HG03139 (cell line): ENCODE measurements around the gene ZNF322.
"Not testable (repeated sequence)": the region's sequence is repeated elsewhere in the genome, so short reads cannot be mapped to it uniquely, and the experiment has no call there.

Experiments used
- ATAC-seq: cut with Tn5 transposase; IDR thresholded peaks from one replicate; pipeline ENCODE4 v1.9.1; 2021; ENCODE audit not compliant: unreplicated experiment

The ZNF322 gene

DNA sequence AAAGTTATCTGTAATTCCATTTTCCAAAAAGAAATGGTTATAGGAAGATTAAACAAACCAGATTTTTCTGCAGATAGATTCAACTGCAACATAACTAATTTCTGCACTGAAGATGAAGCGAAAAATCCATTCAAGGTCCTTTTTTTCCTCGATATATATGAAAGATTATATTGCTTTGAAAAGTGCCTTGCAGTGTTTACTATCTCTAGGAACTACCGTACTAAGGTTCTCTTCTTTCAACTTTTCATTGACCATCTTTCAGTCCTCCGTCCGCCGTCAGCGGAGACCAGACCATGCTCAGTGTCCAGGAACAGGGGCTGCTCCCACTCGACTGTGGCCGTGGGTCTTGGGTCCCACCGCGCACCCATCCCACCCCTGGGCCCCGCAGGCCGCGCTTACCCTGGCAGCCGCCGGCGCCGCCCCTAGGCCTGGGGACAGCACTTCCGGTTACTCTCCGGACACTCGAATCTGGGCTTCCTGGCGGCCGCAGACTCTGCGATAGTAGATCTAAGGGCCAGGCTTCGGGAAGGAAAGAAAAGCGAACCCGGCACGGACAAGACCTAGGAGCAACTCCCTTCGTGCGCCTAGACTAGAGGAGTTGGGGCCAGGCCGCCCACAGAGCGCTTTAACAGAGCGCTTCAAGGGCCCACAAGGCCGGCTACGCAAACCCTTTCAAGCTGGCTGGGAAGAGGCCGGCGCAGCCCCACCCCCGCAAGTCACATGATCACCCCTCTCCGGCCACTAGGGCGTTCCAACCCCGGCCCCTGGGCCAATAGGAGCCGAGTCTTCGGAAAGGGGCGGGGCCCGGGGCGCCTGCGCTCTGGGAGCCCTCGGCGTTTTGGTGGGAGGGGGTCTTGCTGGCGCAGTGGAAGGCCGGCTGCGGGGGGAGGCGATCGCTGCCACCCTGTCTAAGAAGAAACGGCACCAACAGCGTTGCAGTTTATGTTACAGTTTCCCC is at the start of gene ZNF322:
TSS of gene ZNF322 (minus strand) at position 705 of the 958 bp plus-strand sequence. CDS start 21,193 bp downstream, outside the sequence.
- peak; percentile 97 for ATAC-seq

DNA sequence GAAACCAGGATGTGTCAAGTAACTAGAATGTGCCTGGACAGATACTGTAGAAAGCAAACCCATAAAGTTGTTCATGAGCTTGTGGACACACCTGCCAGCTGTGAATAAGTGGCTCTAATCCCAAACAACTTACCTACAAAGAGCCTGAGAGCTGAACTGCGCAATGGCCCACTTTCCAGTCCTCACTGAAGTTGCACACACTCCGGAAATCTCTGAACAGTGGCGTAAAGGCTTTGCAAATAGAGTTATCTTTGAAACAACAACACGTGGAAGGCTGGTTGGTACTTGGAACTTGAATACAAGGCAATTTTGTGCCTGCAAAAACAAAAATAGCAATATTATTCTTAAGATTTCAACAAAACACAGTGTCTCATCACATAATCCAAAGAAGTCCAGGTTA is 46.2 kb upstream of the ZNF322 start:
- not testable (repeated sequence) for ATAC-seq

DNA sequence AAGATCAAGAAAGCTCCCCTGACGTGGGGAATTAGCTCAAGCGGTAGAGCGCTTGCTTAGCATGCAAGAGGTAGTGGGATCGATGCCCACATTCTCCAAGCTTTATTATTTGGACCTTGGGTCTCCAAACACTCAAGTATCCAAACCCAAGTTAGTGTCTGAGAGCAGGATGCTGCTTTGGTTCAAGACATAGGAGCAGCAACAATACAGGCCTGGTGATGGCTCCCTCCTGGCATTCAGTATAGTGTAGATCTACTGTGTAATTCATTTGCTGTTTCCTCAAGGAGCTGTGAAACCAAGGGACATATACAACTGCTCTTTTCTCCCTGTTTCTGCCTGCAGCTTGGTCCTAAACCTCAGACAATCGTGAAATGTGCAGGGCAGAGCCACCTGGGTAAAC is 45.8 kb upstream of the ZNF322 start:
- ATAC-seq: not testable (repeated sequence)

- ATAC-seq: not testable (repeated sequence)
Measured at GRCh38 chr6:26701023-26701747, 41.6 kb upstream of the ZNF322 start.

- ATAC-seq: not testable (repeated sequence)
Measured at GRCh38 chr6:26697496-26697895, 38.0 kb upstream of the ZNF322 start.

- not testable (repeated sequence) for ATAC-seq
Measured at GRCh38 chr6:26689324-26689947, 29.9 kb upstream of the ZNF322 start.

DNA sequence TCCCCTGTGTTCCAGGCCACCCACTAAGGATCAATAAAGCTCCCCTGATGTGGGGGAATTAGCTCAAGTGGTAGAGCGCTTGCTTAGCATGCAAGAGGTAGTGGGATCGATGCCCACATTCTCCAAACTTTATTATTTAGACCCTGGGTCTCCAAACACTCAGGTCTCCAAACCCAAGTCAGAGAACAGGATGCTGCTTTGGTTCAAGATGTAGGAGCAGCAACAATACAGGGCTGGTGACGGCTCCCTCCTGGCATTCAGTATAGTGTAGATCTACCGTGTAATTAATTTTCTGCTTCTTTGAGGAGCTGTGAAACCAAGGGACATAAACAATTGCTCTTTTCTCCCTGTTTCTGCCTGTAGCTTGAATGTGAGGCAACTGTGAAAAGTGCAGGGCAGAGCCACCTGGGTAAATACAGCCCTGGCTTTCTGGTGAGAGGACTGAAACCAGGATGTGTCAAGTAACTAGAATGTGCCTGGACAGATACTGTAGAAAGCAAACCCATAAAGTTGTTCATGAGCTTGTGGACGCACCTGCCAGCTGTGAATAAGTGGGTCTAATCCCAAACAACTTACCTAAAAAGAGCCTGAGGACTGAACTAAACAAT is 23.0 kb upstream of the ZNF322 start:
- not testable (repeated sequence) for ATAC-seq

DNA sequence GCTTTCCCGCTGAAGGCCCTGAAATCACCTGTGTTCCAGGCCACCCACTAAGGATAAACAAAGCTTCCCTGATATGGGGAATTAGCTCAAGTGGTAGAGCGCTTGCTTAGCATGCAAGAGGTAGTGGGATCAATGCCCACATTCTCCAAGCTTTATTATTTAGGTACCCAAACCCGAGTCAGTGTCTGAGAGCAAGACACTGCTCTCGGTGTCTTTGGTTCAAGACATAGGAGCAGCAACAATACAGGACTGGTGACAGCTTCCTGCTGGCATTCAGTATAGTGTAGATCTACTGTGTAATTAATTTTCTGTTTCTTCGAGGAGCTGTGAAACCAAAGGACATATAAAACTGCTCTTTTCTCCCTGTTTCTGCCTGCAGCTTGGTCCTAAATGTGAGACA is 13.7 kb upstream of the ZNF322 start:
- not testable (repeated sequence) for ATAC-seq

DNA sequence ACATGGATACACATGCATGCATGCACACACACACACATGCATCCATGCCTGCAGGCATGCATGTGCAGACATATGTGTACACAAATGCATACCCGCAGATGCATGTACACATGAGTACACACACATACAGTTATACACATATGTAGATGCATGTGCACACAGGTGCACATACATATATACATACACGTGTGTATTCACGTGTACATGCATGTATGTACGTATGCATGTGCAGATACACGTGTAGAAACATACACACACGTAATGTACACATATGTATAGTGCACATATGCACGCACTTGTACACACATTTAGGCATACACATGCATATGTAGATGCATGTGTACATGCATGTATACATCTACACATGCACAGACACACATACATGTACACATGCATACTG is 11.0 kb upstream of the ZNF322 start:
- not testable (repeated sequence) for ATAC-seq

DNA sequence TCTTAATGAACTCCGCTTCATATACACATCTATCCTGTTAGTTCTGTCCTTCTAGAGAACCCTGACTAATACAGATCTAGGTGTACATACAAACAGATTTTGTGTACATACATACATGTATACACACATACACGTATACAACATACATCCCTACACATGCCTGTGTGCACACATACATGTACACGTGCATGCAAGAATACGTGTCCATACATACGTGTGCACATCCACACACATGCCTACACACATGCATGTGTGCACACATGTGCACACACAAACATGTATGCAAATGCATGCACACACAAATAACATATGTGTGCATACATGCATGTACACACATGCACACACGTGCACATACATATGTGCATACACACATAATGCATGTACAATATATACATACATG is 10.5 kb upstream of the ZNF322 start:
- ATAC-seq: not testable (repeated sequence)

DNA sequence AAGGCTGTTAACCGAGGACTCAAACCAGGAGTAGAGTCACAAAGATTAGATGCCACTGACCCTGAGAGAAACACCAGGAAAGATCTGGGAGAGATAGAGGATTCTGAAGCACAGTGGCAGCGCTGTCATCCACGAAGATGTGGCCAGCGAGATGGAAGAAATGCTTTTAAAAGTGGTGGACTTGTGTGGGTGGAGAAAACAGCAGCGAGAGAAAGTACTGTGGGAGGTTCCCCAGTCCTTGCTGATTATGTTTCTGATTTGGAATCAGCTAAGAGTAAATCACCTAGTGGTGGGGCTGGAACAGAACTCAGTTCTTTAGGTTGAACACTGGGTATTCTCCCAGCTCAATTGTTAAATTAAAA is 435 bp upstream of the ZNF322 start:
- peak; percentile 16 for ATAC-seq

DNA sequence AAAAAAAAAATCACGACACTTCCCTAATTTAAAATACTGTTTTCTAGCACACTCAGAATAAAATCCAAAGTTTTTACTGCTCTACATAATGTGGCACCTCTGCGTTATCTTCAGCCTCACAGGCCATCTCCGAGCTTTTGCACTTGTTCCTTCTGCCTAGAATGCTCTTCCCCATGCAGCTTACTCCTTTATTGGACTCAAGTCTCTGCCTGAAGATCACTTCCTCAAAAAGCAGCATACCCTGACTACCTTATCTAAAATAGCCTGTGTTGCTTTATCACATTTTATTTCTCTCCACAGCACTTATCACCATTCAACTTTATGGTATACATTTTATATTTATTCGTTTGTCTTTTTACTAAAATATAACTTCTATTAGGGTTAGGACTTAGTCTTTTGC is 2.3 kb downstream of the ZNF322 start:
- ATAC-seq: no peak

DNA sequence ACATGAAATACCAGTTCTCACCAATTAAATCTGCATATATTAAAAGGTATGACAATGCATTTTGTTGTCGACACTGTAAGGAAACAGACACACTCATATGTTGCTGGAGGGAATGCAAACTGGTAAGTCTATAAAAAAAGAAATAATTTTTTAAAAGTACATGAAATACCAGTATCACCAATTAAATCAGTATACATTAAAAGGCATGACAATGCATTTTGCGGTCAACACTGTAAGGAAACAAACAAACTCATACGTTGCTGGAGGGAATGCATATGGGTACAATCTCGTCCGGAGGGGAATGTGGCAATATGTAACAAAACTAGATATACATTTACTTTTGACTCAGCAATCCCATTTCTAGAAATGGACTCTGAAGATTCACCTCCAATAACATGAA is 6.5 kb downstream of the ZNF322 start:
- no peak for ATAC-seq

DNA sequence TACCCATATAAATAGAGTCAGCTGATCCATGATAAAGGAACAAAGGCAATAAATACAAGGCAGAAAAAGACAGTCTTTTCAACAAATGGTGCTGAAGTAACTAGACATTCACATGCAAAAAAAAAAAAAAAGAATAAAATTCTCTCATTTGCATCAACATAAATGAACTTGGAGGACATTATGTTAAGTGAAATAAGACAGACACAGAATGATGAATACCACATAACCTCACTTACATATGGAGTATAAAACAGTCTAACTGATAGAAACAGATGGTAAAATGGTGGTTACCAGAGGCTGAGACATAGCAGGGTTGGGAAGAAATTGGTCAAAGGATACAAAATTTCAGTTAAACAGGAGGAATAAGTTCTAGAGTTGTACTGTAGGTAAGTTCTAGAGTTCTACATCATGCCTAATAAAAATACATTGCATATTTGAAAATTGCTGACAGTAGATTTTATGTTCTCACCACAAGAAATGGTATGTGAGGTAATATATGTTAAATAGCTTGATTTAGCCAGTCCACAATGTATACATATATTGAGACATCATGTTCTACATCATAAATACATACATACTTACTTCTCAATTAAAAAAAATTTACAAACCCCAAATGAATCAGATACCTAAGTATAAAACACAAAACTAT is 8.3 kb downstream of the ZNF322 start:
- ATAC-seq: no peak

DNA sequence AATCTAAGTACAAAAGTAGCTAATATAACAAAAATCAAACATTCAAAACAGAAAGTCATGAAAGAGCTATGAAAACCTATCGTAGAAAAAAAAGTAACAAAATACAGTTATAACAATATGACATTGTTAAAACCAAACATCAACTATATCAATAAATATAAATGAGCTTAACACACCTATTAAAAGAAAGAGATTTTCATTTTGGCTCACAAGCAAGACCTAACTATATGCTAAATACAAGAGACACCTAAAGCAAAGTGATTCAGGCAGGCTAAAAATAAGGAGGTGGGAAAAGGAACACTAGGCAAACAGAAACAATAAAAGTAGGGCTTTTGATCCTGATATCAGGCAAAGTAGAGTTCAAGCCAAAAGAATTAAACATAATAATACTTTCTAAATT is 13.5 kb downstream of the ZNF322 start:
- no peak for ATAC-seq

- no peak for ATAC-seq
Measured at GRCh38 chr6:26640806-26641205, 18.7 kb downstream of the ZNF322 start.

DNA sequence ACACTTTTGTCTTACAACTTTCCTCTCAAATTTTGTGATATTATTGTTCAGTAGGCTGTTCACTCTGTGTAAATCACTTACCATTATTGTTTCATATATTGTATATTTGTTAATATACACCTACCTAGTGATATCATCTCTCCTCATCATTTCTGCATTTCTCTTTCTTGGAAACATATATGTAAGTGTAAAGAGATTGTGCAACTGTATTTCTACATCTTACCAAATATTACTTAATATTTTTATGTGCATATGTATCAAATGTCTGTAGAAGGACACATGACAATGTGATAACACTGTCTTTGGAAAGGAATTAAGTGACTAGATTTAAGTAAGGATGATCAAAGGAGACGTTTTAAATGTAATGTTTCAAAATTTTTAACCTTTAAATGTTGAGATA is 30.2 kb downstream of the ZNF322 start:
- ATAC-seq: no peak

- no peak for ATAC-seq
Measured at GRCh38 chr6:26627843-26628242, 31.7 kb downstream of the ZNF322 start.

DNA sequence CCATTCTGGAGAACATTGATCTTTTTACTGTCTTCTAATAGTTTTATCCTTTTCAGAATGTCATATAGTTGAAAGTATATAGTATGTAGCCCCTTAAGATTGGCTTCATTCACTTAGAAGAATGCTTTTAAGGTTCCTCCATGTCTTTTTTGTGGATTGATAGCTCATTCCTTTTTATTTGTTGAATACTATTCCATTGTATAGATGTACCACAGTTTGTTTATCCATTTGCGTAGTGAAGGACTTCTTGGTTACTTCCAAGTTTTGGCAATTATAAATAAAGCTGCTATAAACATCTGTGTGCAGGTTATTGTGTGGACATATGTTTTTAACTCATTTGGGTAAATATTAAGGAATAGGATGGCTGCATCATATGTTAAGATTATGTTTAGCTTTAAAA is 35.0 kb downstream of the ZNF322 start:
- ATAC-seq: no peak

- ATAC-seq: no peak
Measured at GRCh38 chr6:26623339-26623859, 36.1 kb downstream of the ZNF322 start.
